Left hindlimb (tissue), 1 donor: ENCODE measurements around the gene CEP135.
"Not testable (repeated sequence)": the region's sequence is repeated elsewhere in the genome, so short reads cannot be mapped to it uniquely, and the experiment has no call there.

Experiments used
- DNase-seq: peaks from one replicate; pipeline ENCODE4 v3.0.0-alpha.2; 2018

CEP135 gene

DNA sequence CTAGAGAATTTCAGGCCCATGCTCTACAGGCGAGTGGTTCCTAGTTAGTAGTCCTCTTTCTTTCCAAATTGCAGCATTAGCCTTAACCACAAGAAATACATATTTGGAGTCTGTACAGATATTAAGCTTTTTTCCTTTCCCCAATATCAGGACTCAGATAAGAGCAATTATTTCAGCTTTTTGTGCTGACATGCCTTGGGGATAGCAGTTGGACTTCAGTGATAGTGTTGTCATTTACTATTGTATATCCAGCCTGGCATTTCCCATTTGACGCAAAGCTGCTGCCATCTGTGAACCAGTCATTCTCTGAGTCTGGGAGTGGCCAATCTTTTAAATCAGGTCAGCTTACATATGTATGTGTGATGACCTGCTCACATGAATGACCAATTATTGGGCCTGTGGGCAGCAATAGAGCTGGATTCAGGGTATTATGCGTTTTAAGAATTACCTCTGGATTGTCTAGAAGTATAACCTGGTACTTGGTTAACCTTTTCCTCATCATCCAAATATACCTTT is 6.8 kb upstream of the CEP135 start:
- no peak for DNase-seq

GRCh38 chr4:55947254-55947882 is 1.4 kb upstream of the CEP135 start:
- DNase-seq, result no peak

DNA sequence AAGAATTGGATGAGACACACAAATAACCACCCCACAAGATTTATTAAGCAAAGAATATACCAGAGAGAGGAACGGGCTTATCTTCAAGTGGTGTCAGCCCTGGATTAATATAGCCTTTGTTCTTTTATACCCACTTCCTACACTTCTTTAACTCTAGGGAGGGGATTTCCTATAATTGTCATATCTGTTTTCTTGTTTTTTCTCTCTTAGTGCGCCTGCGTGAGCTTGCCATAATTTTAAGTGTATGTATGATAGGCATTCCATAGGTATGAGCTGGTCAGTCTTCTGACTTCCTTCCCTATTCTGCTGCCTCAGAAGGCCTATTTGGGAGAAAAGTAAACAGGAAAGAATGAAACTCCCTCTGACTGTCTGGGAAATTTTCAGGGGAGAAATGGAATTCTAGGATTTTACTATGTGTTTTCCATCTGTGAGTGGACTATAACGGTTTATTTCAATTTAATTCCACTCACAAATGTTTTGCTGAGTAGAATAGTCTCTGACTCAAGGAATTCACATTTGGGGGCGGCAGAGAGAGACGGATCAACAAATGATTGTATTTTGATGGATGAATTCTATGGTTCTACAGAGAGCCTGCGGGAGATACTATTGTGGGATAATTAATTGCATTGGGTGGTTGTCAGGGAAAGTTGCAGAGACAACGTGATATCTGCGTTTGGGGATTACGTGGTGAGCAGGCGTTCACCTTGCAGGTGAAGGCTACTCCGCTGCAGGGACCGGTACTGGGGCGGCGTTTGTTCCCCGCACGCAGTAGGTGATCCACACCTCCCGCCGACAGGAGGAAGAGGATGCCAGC is 626 bp upstream of the CEP135 start:
- DNase-seq, result no peak

- no peak for DNase-seq
Measured at GRCh38 chr4:55949482-55949802, 697 bp downstream of the CEP135 start.

DNA sequence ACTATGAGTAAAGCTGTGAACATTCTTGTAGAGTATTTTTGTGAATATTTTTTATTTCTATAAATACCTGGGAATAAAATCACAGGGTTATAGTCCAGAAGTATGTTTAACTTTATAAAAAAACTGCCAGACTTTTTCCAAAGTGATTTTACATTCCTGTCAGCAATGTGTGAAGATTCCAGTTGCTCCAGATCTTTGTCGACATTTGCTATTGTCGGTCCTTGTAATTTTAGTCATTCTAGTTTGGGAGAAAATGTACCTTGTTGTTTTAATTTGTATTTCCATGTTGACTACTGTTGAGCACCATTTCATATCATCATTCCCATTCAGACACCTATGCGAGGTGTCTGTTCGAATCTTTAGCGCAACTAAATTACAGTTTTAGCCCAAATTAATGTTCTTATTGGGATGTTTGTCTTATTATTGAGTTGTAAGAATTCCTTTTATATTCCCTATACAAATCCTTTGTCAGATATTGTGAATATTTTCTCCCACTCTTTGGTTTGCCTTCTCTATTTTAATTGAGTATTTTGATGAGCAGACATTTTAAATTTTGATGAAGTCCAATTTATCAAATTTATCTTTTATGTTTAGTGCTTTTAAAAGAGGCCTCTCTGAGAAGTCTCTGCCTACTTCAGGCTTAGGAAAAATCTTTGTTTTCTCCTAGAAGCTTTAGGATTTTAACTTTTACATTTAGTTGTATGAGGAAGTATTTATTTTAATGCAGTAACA is 2.6 kb downstream of the CEP135 start:
- no peak for DNase-seq

DNA sequence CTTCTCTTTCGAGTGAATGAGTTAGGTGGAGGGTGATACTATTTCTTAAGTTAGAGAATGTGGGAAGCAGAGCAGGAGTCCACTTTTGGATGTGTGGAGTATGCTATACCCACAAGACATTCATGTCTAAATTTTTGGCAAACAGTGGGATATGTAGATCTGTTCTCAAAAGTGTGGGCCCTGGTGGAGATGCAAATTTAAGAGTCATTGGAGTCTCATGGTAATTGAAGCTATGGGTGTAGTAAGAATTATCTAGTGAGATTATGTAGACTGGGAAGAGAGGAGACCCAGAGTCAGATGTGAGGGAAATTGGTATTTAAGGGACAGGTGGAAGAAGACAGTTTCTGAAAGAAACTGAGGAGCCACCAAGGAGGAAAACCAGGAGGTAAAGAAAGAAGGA is 7.0 kb downstream of the CEP135 start:
- no peak for DNase-seq

- no peak for DNase-seq
Measured at GRCh38 chr4:55959655-55960054, 10.9 kb downstream of the CEP135 start.

DNA sequence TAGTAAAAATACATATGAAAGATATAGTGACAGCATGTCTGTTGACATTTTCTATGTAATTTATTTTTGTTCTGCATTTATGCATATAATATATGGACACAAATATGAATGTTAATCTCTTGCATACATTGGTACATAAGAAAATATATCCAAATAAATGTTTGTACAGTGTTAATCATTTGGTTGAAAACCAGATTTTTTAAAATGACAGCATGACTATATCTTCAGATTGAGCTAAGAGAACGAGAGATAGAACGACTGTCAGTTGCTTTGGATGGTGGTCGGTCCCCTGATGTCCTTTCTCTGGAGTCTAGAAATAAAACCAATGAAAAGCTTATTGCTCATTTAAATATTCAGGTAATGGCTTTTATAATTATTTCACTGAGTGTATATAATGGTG is 15.3 kb downstream of the CEP135 start:
- DNase-seq, result no peak

DNA sequence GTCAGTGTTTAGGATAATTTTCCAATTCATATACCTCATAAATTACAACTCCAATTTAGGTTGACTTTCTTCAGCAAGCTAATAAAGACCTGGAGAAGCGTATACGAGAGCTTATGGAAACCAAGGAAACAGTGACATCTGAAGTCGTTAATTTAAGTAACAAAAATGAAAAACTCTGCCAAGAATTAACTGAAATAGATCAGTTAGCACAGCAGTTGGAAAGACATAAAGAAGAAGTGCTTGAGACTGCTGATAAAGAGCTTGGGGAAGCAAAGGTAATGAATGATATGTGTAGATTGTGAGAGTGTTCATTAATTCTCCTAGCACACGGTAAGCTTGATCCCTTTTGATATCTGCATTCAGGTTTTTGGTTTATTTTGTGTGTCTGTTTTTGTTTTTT is 16.8 kb downstream of the CEP135 start:
- DNase-seq, result no peak

GRCh38 chr4:55966324-55966723 is 17.6 kb downstream of the CEP135 start:
- DNase-seq, result not testable (repeated sequence)

DNA sequence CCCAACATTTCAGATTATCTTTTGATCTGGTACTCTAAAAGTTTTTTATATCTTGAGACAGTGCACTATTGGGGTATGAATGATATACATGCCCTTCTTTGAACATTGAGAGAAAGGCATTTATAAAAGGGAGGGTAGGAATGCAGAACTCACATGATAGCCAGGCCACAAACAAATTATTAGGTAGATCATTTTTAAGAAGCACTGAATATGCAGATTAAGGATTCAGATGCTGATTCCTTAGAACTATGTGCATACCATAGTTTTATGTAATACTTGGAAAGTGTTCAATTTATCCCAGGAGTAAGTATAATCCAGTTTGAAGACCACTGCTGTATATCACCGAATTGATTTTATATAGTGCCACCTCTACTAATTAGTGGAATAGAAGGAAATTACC is 18.6 kb downstream of the CEP135 start:
- DNase-seq, result no peak

GRCh38 chr4:55973650-55974049 is 24.9 kb downstream of the CEP135 start:
- DNase-seq, result no peak

GRCh38 chr4:55977811-55978210 is 29.1 kb downstream of the CEP135 start:
- DNase-seq, result no peak

GRCh38 chr4:55979562-55979961 is 30.8 kb downstream of the CEP135 start:
- no peak for DNase-seq

GRCh38 chr4:55980725-55981124 is 32.0 kb downstream of the CEP135 start:
- DNase-seq, result no peak

- DNase-seq, result no peak
Measured at GRCh38 chr4:55982976-55983375, 34.2 kb downstream of the CEP135 start.

- DNase-seq, result no peak
Measured at GRCh38 chr4:55989766-55990165, 41.0 kb downstream of the CEP135 start.

DNA sequence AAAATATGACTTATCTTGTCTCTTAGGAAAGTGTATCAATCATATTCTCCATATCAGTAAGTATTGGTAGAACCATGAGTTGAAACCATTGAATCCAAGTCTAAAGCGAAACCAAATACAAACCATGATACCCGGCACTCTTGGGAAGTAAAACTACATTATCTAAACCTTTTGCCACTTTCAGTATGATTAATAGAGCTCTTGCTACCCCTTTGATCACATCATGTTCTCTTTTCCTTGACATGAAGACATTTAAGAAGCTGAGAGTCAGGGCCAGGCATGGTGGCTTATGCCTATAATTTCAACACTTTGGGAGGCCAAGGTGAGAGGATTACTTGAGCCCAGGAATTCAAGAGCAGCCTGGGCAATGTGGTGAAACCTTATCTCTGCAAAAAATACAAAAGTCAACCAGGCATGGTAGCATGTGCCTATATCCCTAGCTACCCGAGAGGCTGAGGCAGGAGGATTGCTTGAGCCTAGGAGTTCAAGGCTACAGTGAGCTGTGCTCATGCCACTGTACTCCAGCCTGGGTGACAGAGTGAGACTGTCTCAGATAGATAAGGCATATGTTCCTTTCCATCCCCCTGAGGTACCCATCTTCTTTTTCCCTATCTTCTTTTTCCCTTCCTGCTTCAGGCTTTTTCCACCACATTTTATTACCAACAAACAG is 45.4 kb downstream of the CEP135 start:
- DNase-seq, result no peak

DNA sequence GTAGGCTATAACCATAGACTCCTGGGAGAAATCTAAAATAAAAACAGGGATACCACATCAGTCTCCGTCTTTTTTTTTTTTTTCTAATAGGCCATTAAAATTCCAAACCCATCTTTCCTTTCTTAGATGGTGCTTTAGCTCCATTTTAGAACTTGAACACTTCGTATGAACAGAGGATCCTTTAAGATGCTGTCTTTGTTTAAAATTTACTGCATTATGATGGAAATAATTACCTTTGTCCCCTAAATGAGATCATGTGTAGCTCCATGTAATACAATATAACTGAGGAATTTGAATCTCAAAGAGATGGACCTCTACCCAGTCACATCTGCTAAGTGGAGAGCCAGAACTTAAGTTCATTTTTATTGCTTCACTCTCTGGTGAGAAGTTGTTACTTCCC is 47.9 kb downstream of the CEP135 start:
- no peak for DNase-seq

DNA sequence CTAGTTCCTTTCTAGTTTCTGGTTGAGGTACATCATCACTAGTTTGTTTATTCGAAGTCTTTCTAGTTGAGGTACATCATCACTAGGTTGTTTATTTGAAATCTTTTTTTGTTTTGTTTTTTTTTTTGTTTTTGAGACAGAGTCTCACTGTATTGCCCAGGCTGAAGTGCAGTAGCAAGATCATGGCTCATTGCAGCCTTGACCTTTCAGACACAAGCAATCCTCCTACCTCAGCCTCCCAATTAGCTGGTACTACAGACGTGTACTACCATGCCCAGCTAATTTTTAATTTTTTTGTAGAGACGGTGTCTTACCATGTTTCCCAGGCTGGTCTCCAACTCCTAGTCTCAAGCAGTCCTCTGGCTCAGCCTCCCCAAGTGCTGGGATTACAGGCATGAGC is 54.9 kb downstream of the CEP135 start:
- DNase-seq, result no peak

DNA sequence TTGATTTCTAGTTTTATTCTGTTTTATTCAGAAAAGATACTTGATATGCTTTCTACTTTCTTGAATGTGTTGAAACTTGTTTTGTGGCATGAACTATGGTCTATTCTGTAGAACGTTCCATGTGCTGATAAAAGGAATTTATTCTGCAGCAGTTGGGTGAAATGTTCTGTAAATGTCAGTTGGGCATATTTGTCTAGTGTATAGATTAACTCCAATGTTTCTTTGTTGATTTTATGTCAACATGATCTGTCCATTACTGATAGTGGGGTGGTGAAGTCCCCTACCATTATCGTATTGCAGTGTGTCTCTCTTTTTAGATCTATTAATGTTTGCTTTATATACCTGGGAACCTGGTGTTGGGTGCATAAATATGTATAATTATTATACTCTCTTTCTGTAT is 55.5 kb downstream of the CEP135 start:
- no peak for DNase-seq

- no peak for DNase-seq
Measured at GRCh38 chr4:56007154-56007553, 58.4 kb downstream of the CEP135 start.

DNA sequence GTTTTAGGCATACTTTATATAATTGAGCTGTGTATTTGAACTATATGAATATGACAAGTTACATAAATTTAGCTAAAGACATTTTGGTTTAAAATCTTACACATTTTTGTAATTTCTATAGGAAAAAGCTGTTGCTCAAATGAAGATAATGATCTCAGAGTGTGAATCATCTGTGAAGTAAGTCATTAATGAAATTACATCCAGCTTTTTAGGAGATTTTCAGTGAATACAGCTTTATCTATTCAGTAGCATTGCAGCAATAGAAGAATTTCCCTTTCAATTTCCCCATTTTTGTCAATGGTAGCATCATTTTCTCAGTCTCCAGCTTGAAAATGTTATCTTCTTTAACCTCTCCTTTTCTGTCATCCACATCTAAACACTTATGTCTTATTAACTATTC is 59.5 kb downstream of the CEP135 start:
- no peak for DNase-seq
